HepG2 (cell line): ENCODE measurements around the gene SEZ6L. TPM values are rescaled to one million over a fixed set of nuclear protein-coding genes. Genes with fewer than 3 reads are reported as not detected.

Experiments
- ATAC-seq: fragments of 200-7000 bp; cut with Tn5 transposase; 3 replicates; pipeline ENCODE4 v1.9.1; 2020; ENCODE audit warnings: mild to moderate bottlenecking, moderate library complexity
- BruUV-seq: library from RNA; stranded (reverse); fragments of 400-500 nt; replicated peaks from 2 replicates; lab custom pipeline; 2021; lab: Mats Ljungman, UMichigan
- CTCF ChIA-PET: fragments of 300-600 bp; formaldehyde crosslinking; extraction: SDS; loops from one replicate; lab custom pipeline; 2021; ENCODE audit warnings: low total read pairs, inconsistent platforms, low intra/inter-chr PET ratio; lab: Yijun Ruan, JAX
- POLR2A ChIA-PET: fragments of 350-600 bp; sonication (Branson Sonifier 250); formaldehyde crosslinking; loops from one replicate; lab custom pipeline; 2020; ENCODE audit warnings: antibody characterized with exemption, inconsistent platforms; lab: Yijun Ruan, JAX
- DNase-seq: peaks from one replicate; pipeline ENCODE4 v3.0.0-alpha.2; 2015; ENCODE audit warnings: low spot score
- FAIRE-seq: peaks from 3 replicates; lab custom pipeline; 2011; peaks lifted over from hg19 to GRCh38; lab: Jason Lieb, UNC
- H2AFZ ChIP-seq: one replicate; pipeline ENCODE4 v1.6.1; 2011; ENCODE audit warnings: low read length, inconsistent platforms
- H3K27ac ChIP-seq: fragments of 300-600 bp; 3 replicates; pipeline ENCODE4 v1.8.0; 2011; ENCODE audit warnings: mixed run types, mild to moderate bottlenecking, mixed read lengths, low read length, inconsistent platforms; ENCODE audit not compliant: insufficient read depth; ENCODE audit errors: extremely low read length
- H3K27me3 ChIP-seq, 2 experiments: fragments of 200-600 bp in 1 of 2; 2 replicates in 1 of 2; 3 replicates in 1 of 2; pipeline versions ENCODE4 v1.6.0 to v1.8.0; 2011; ENCODE audit warnings: low read length in 2 of 2, mild to moderate bottlenecking in 2 of 2, moderate library complexity in 2 of 2, inconsistent platforms in 1 of 2; ENCODE audit not compliant: insufficient read depth in 2 of 2, control insufficient read depth in 1 of 2
- H3K36me3 ChIP-seq, 2 experiments: fragments of 200-600 bp in 1 of 2; replicated peaks in 1 of 2; 2 replicates in 1 of 2; 3 replicates in 1 of 2; pipeline versions ENCODE4 v1.5.1 to v1.8.0; 2011; ENCODE audit warnings: low read length in 2 of 2, inconsistent platforms in 1 of 2; ENCODE audit not compliant: insufficient read depth in 2 of 2, control insufficient read depth in 1 of 2
- H3K4me1 ChIP-seq: 2 replicates; pipeline ENCODE4 v1.5.1; 2012; ENCODE audit warnings: low read length, inconsistent platforms; ENCODE audit not compliant: insufficient read depth
- H3K4me2 ChIP-seq: 2 replicates; pipeline ENCODE4 v1.6.0; 2011; ENCODE audit warnings: low read depth, low read length, inconsistent platforms
- H3K4me3 ChIP-seq, 3 experiments: fragments of 200-600 bp in 1 of 3; sonication (generic), shearing (Covaris generic) in 1 of 3; replicated peaks in 1 of 3; 2 replicates each; pipeline ENCODE4 v1.5.1; 2011 to 2016; ENCODE audit warnings: low read length in 3 of 3, inconsistent platforms in 2 of 3, low read depth in 2 of 3, mild to moderate bottlenecking in 2 of 3, control low read depth in 1 of 3, mixed read lengths in 1 of 3; ENCODE audit not compliant: insufficient read depth in 1 of 3
- H3K79me2 ChIP-seq: one replicate; pipeline ENCODE4 v1.6.1; 2011; ENCODE audit warnings: low read length, inconsistent platforms; ENCODE audit not compliant: insufficient read depth
- H3K9ac ChIP-seq: 2 replicates; pipeline ENCODE4 v1.6.0; 2011; ENCODE audit warnings: mild to moderate bottlenecking, low read depth, low read length, inconsistent platforms; ENCODE audit not compliant: insufficient read depth
- H3K9me3 ChIP-seq: 2 replicates; pipeline ENCODE4 v1.5.1; 2012; ENCODE audit warnings: mild to moderate bottlenecking, low read length
- H4K20me1 ChIP-seq: 2 replicates; pipeline ENCODE4 v1.6.0; 2011; ENCODE audit warnings: inconsistent platforms, mild to moderate bottlenecking, low read length, moderate library complexity; ENCODE audit not compliant: insufficient read depth
- CEBPG ChIP-seq: IDR thresholded peaks from 2 replicates; pipeline ENCODE4 v1.6.1; 2016
- FOSL2 ChIP-seq: sonication (generic); formaldehyde crosslinking; IDR thresholded peaks from 2 replicates; pipeline ENCODE4 v1.4.0; 2020; ENCODE audit warnings: missing genetic modification reagents
- HOXA3 ChIP-seq: sonication (generic); formaldehyde crosslinking; IDR thresholded peaks from 2 replicates; pipeline ENCODE4 v1.5.0; 2020; ENCODE audit warnings: missing genetic modification reagents
- REPIN1 ChIP-seq: sonication (generic); formaldehyde crosslinking; IDR thresholded peaks from 2 replicates; pipeline ENCODE4 v1.8.0; 2022; ENCODE audit warnings: missing genetic modification reagents, low read depth, mild to moderate bottlenecking, borderline replicate concordance
- SYNCRIP ChIP-seq: fragments of 200-400 bp; formaldehyde crosslinking; IDR thresholded peaks from 2 replicates; pipeline ENCODE4 v1.6.1; 2018; ENCODE audit warnings: mild to moderate bottlenecking, low read depth, low read length; ENCODE audit not compliant: insufficient read depth
- ZNF12 ChIP-seq: sonication (generic); formaldehyde crosslinking; IDR thresholded peaks from 2 replicates; pipeline ENCODE4 v1.5.0; 2020; ENCODE audit warnings: missing genetic modification reagents
- ZNF7 ChIP-seq: IDR thresholded peaks from 2 replicates; pipeline ENCODE4 v1.6.1; 2016; ENCODE audit warnings: missing biosample characterization, missing genetic modification reagents
- WGBS: methylation state at CpG from one replicate; pipeline ENCODE4 v1.1.6; 2017; ENCODE audit warnings: low lambda C conversion rate; 5-methylcytosine and 5-hydroxymethylcytosine counted together
- in situ Hi-C: cut with HindIII; loops from 2 replicates; pipeline ENCODE4 v1.10.0; 2017; ENCODE audit warnings: low pct_unique_long_range_greater_than_20kb; ENCODE audit not compliant: extremely low pct_ligation_motif_present
- intact Hi-C: fragments of 100-400 bp; cut with micrococcal nuclease; formaldehyde crosslinking; loops from one replicate; pipeline ENCODE4 v1.10.0; 2022; ENCODE audit not compliant: unreplicated experiment
- polyA plus RNA-seq, 8 experiments: library from polyadenylated mRNA; depleted of rRNA in 3 of 8; stranded (reverse) in 7 of 8; unstranded in 1 of 8; fragments of >200 nt; fragmentation: Illumina TruSeq in 4 of 8; extraction: Trizol in 4 of 8; gene quantifications; 2 replicates each; pipeline versions ENCODE4 v1.2.1 to v1.2.3, GENCODE V29; 2011 to 2016; ENCODE audit warnings: low read depth in 4 of 8, missing spikeins in 1 of 8, mixed read lengths in 1 of 8; ENCODE audit not compliant: insufficient read depth in 1 of 8
- total RNA-seq, 5 experiments: library from RNA; depleted of rRNA; stranded (reverse); fragments of >200 nt; fragmentation: Illumina TruSeq; extraction: Trizol; gene quantifications; 2 replicates each; pipeline ENCODE4 v1.2.3, GENCODE V29; 2016; ENCODE audit warnings: low read depth in 1 of 5

SEZ6L gene
- total and polyA plus RNA-seq, 2 of the 13 experiments (the other 11 are each of a cell fraction or from before 2014, with no cell fraction given), result not detected

DNA sequence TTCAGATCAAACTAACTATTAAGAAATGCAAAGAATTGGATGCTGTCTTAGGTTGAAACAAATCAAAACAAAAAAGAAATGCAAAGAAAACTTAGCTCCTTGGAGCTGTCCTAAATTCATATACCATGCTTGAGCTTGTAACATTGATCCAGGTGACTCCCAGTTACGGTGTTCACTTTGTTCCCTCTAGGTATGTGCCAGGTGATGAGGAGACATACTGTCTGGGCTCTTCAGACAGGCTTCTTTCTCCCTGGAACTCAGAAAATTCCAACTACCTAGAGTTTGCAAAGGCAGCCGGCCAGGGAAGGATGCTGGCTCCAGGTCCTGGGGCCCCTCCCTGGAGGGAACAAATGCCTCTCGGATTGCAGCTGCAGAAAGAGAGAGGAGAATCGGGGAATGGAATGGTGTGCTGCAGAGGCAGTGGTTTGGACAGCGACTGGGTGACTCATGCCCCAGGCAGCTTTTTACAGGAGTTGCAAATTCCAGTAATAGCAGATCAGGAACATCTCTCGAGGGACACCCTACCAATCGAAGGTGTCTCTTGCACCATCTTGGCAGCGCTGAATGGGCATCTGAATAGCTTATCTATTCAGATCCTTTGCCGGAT is 247.5 kb downstream of the SEZ6L start:
- H3K36me3 ChIP-seq, result no peaks in the 10 kb centered on the region
- ChIA-PET POLR2A (no interaction called here), CTCF (no interaction called here)
- no peak; the same call in 2 of the 3 replicates for ATAC-seq
- no peaks in the 10 kb centered on the region for H3K79me2 ChIP-seq
- H3K4me2 ChIP-seq, result no peak overlapping the region
- no peak overlapping the region for H3K27ac ChIP-seq
- no peaks in the 10 kb centered on the region for H3K9me3 ChIP-seq
- WGBS, result 0% methylated on average over 9 of the region's 9 CpGs
- H4K20me1 ChIP-seq, result no peaks in the 10 kb centered on the region
- H3K4me3 ChIP-seq, result no peak overlapping the region
- no peaks in the 10 kb centered on the region for H3K4me1 ChIP-seq
- no peak for DNase-seq
- TF ChIP-seq FOSL2 (CRISPR knock-in tag) (peak; percentile 71), SYNCRIP (no peak), REPIN1 (CRISPR knock-in tag) (no peak)
- TF ChIP-seq, all 625 proteins: peak for 1
- Histone ChIP-seq H3K27me3 (peaks cover 2 to 31% of the 10 kb centered on the region in 2 experiments; a peak in 2 of 5 replicates), H3K9ac (no peak overlapping the region), H2AFZ (no peak overlapping the region)
- in situ Hi-C loops (no loop called here), intact Hi-C loops (no loop called here)
- BruUV-seq, result no TSS peak
- FAIRE-seq, result no peak

DNA sequence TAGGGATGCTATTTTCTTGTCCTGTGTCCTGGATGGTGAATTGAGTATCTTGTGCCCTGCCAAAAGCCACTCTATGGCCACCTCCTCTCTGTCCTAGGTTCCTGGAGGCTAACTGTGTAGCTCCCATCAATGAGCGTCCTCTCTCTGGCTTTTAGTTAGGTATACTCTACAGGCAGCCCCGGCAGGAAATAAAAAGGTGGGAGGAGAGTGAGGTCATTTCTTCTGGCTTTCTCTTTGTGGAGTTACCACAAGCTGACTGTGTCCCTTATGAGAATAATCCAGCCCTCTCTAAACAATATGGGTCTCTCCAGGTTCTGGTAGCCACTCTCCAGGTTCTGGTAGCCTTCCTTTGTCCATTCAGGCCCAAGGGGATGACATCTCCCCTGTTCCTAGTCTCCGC is 248.1 kb downstream of the SEZ6L start:
- POLR2A ChIA-PET, result no interaction called here
- no peaks in the 10 kb centered on the region for H4K20me1 ChIP-seq

More for the DNA sequence above, 248.1 kb downstream of the SEZ6L start:
- DNase-seq, result no peak
- Histone ChIP-seq H3K27ac (no peak overlapping the region), H3K4me2 (no peak overlapping the region), H3K79me2 (no peaks in the 10 kb centered on the region), H3K9ac (no peak overlapping the region), H3K9me3 (no peaks in the 10 kb centered on the region), H3K4me1 (no peaks in the 10 kb centered on the region), H3K4me3 (no peak overlapping the region), H3K27me3 (peaks cover 2 to 31% of the 10 kb centered on the region in 2 experiments; a peak in 2 of 5 replicates), H3K36me3 (no peaks in the 10 kb centered on the region), H2AFZ (no peak overlapping the region)
- in situ Hi-C loops (no loop called here), intact Hi-C loops (no loop called here)
- no peak for FAIRE-seq
- BruUV-seq, result no TSS peak
- 25% methylated on average over 3 of the region's 3 CpGs for WGBS
- no peak for ATAC-seq
- TF ChIP-seq ZNF7 (CRISPR knock-in tag) (no peak), ZNF12 (no peak), HOXA3 (CRISPR knock-in tag) (no peak), CEBPG (CRISPR knock-in tag) (no peak)
- CTCF ChIA-PET, result no interaction called here
